GM12892 (cell line): Measurements from ENCODE around the gene CDAN1.

Experiments used
- POLR2A ChIP-seq: IDR thresholded peaks from 2 replicates; pipeline ENCODE4 v1.6.1; 2011; ENCODE audit warnings: low read depth, low read length, control low read depth
- POLR2AphosphoS5 ChIP-seq: IDR thresholded peaks from 2 replicates; pipeline ENCODE4 v1.6.1; 2011; ENCODE audit warnings: low read depth, low read length, control low read depth

GRCh38 chr15:42733027-42733426 lies 3.9 kb downstream of the CDAN1 start:
- TF ChIP-seq POLR2A, result no peak
- TF ChIP-seq POLR2AphosphoS5, result no peak
